ENCODE data around the gene RBBP9. TPM values are rescaled to one million over a fixed set of nuclear protein-coding genes. Genes with fewer than 3 reads are reported as not detected.

RBBP9 gene
- polyA plus RNA-seq, 3 donors, result 27.1 to 34.9 (median 31.2) TPM

DNA sequence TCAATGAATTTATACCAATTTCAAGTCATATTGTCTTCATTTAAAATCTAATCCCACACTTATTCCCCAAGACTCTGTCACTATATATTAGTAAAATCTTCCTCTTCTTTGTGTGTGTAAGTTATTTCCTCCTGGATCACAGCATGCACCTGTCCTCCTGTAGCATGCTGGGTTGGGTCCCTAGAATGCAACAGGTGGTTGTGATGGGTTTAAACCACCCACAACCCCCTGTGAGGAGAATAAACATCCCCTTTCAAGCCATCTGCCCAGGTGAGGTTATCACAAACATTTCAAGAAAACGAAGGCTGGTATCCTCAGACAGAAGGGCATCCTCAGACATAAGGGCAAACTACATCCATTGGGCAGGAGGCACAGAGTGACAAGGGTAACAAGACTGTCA lies 56.6 kb downstream of the RBBP9 start:
- DNase-seq (ENCODE audit: extremely low read depth in 1 of 11, low read depth in 9 of 11, low spot score in 4 of 11), result no peak

DNA sequence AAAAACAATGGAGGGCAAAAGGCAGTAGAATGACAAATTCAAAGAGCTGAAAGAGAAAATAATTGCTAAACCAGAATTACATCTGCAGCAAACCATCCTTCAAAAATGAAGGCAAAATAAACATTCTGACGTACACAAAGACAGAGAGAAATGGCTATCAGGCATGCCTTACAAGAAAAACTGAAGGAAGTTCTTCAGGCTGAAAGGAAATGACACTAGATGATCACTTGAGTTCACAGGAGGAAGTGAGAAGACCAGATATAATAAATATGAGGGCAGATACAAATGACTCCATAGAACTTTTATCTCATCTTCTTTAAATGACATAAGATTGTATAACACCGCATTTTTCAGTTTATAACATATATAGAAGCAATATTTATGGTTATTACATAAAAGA lies 60.2 kb downstream of the RBBP9 start:
- DNase-seq (ENCODE audit: extremely low read depth in 1 of 11, low read depth in 9 of 11, low spot score in 4 of 11), result no peak

Other genes starting within 250 kb of the RBBP9 start
- 10 to 100 TPM; 27.2 to 37.7 (median 27.3) TPM for gene ZNF133, start 208.7 kb downstream of the RBBP9 start, polyA plus RNA-seq (ENCODE audit: insufficient read length in 3 of 3)
- gene DZANK1, start 30.2 kb downstream of the RBBP9 start, polyA plus RNA-seq (ENCODE audit: insufficient read length in 3 of 3), result 10 to 100 TPM in 1 of 3 donors, 1 to 10 TPM in 2; 7.2 to 10.3 (median 7.3) TPM
- 10 to 100 TPM; 17.3 to 20.6 (median 19.7) TPM for gene POLR3F, start 29.8 kb downstream of the RBBP9 start, polyA plus RNA-seq (ENCODE audit: insufficient read length in 3 of 3)
- 10 to 100 TPM; 61.8 to 66.9 (median 66.1) TPM for gene SEC23B, start 10.7 kb upstream of the RBBP9 start, polyA plus RNA-seq (ENCODE audit: insufficient read length in 3 of 3)
- gene SMIM26, start 70.2 kb upstream of the RBBP9 start, polyA plus RNA-seq (ENCODE audit: insufficient read length in 3 of 3), result 10 to 100 TPM; 78.5 to 86.7 (median 80.4) TPM
- gene DTD1, start 90.8 kb upstream of the RBBP9 start, polyA plus RNA-seq (ENCODE audit: insufficient read length in 3 of 3), result 10 to 100 TPM; 29.8 to 35.8 (median 34.4) TPM

All from renal cortex interstitium (tissue), 11 donors.